ENCODE results near the gene FALEC. TPM values are rescaled to one million over a fixed set of nuclear protein-coding genes. Genes with fewer than 3 reads are reported as not detected.
A peak's percentile ranks its signal among the peaks of the same experiment; 100 is the strongest.
"Not testable (repeated sequence)": the region's sequence is repeated elsewhere in the genome, so short reads cannot be mapped to it uniquely, and the experiment has no call there.

FALEC gene
- total RNA-seq, 4 donors from 2014 or later: 0.88 to 1.0 TPM; not detected in 2

DNA sequence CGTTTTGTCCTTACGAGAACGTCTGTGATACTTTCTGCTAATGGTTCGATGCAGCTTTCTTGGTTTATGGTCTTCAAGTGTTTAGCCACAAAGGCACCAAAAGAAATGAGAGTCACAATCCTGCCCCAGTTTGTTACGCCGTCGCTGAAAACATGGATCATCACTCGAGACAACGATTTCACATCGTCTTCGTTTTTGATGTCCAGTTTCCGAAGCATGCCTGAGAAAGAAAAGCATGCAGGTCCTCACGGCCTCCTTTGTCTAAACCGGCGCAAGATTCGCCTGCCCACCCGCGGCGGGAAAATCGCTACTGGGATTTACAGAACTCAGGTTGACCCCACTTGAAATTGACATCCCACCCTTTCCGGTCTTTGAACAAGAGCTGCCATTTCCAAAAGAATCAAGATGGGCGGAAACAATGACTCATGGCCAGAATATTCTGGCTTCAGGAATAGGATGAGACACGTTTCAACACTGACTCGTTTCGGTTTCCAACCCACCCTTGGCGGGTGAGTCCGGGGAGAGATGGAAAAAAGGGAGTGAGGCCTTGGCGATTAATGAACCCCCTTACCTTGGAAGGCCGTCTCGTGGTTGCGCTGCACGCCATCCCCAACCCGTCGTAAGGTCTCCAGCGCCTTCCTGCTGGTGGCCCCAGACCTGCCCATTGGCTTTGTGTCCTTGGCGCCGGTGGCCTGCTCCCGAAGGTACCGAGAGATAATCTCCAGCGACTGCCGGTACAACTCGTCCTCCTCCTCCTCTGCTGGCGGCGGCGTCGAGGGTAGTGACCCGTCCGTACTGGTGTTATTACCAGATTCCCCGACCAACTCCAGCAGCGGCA is 62.9 kb downstream of the FALEC start:
- peak; percentile 66 to 82 for DNase-seq
- no peaks in the 10 kb centered on the region for H3K9me3 ChIP-seq
- no peaks in the 10 kb centered on the region for H3K36me3 ChIP-seq
- TF ChIP-seq, protein P1, sequence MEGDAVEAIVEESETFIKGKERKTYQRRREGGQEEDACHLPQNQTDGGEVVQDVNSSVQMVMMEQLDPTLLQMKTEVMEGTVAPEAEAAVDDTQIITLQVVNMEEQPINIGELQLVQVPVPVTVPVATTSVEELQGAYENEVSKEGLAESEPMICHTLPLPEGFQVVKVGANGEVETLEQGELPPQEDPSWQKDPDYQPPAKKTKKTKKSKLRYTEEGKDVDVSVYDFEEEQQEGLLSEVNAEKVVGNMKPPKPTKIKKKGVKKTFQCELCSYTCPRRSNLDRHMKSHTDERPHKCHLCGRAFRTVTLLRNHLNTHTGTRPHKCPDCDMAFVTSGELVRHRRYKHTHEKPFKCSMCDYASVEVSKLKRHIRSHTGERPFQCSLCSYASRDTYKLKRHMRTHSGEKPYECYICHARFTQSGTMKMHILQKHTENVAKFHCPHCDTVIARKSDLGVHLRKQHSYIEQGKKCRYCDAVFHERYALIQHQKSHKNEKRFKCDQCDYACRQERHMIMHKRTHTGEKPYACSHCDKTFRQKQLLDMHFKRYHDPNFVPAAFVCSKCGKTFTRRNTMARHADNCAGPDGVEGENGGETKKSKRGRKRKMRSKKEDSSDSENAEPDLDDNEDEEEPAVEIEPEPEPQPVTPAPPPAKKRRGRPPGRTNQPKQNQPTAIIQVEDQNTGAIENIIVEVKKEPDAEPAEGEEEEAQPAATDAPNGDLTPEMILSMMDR (IDR thresholded peaks at IDR 0.05): no peak
- peak; percentile 39 to 73 for TF ChIP-seq POLR2A (IDR thresholded peaks at IDR 0.05)
- peaks cover 7% of the 10 kb centered on the region in 2 donors for H3K4me1 ChIP-seq
- H3K4me3 ChIP-seq: peak overlapping the region; percentile 61 to 99
- intact Hi-C loops (cut with DNase I; ENCODE audit: low total_unique reads): no loop called here
- no peaks in the 10 kb centered on the region for H3K27me3 ChIP-seq
- peak overlapping the region; percentile 99 for H3K27ac ChIP-seq

GRCh38 chr1:150579110-150579944 is 63.8 kb downstream of the FALEC start, which contains the start of gene MCL1:
Gene MCL1 (minus strand): TSS chr1:150579610. CDS start chr1:150579530, 80 bp downstream.
- DNase-seq: peak; percentile 90 to 96
- Histone ChIP-seq H3K36me3 (no peaks in the 10 kb centered on the region), H3K9me3 (no peaks in the 10 kb centered on the region), H3K27me3 (no peaks in the 10 kb centered on the region), H3K4me1 (peaks cover under 1 to 5% of the 10 kb centered on the region in 2 donors), H3K27ac (peak within 1 kb of the TSS; percentile 99), H3K4me3 (peak within 1 kb of the TSS; percentile 61 to 99)
- intact Hi-C loops (cut with DNase I; ENCODE audit: low total_unique reads): no loop called here
- TF ChIP-seq POLR2A (IDR thresholded peaks at IDR 0.05): peak; percentile 85 to 93
- TF ChIP-seq, protein P1 (IDR thresholded peaks at IDR 0.05): peak in 3 of 4 experiments; percentile 19 to 36 (median 20)

DNA sequence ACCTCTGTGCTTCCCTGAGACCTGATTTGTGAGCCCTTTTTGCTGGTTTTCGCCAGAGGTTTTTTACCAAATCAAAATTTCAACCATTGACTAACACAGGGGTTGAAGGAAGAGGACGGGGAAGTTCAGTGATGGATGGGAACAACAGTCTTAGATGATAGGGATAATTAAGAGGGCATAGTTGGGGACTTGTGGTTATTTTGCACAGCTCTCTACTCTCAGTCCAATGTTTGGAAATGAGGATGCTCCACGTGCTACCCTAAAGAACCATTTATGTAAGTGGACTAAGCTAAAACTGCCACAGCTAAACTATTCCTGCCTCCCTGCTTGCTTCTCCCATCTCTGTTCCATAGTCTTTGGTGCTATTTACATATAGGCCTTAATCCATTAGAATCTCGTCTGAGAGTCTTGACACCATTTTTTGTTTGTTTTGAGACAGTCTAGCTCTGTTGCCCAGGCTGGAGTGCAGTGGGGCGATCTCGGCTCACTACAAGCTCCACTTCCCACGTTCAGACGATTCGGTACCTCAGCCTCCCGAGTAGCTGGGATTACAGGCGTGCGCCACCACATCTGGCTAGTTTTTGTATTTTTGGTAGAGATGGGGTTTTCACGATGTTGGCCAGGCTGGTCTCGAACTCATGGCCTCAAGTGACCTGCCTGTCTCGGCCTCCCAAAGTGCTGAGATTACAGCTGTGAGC is 64.5 kb downstream of the FALEC start:
- Histone ChIP-seq H3K36me3 (no peaks in the 10 kb centered on the region), H3K27me3 (no peaks in the 10 kb centered on the region), H3K9me3 (no peaks in the 10 kb centered on the region), H3K27ac (peak overlapping the region; percentile 99), H3K4me3 (peak overlapping the region; percentile 35 to 38), H3K4me1 (peaks cover 0 to 5% of the 10 kb centered on the region in 2 donors)
- TF ChIP-seq, protein P1 (IDR thresholded peaks at IDR 0.05): peak in 1 of 4 experiments; percentile 3
- TF ChIP-seq POLR2A (IDR thresholded peaks at IDR 0.05): no peak
- intact Hi-C loops (cut with DNase I; ENCODE audit: low total_unique reads): no loop called here
- no peak for DNase-seq

GRCh38 chr1:150580966-150581365 is 65.4 kb downstream of the FALEC start:
- intact Hi-C loops (cut with DNase I; ENCODE audit: low total_unique reads); H3K27me3 ChIP-seq; H3K4me1 ChIP-seq; H3K9me3 ChIP-seq; H3K27ac ChIP-seq; H3K36me3 ChIP-seq; DNase-seq; H3K4me3 ChIP-seq: not testable (repeated sequence)

DNA sequence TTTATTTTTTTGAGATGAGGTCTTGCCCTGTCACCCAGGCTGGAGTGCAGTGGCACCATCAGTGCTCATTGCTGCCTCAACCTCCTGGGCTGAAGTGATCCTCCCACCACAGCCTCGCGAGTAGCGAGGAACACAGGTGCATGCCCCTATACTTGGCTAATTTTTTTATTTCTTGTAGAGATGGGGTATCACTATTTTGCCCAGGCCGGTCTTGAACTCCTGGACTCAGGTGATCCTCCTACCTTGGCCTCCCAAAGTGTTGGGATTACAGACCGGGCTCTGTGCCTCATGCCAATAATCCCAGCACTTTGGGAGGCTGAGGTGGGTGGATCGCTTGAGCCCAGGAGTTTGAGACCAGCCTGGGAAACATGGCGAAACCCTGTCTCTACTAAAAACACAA is 65.9 kb downstream of the FALEC start:
- H3K4me3 ChIP-seq; H3K4me1 ChIP-seq; DNase-seq; H3K9me3 ChIP-seq; H3K27me3 ChIP-seq; H3K27ac ChIP-seq; intact Hi-C loops (cut with DNase I; ENCODE audit: low total_unique reads); H3K36me3 ChIP-seq: not testable (repeated sequence)

- intact Hi-C loops (cut with DNase I; ENCODE audit: low total_unique reads); DNase-seq; H3K9me3 ChIP-seq; H3K27me3 ChIP-seq; H3K4me3 ChIP-seq; H3K36me3 ChIP-seq; H3K27ac ChIP-seq; H3K4me1 ChIP-seq: not testable (repeated sequence)
Observed at GRCh38 chr1:150581962-150582361, 66.4 kb downstream of the FALEC start.

Data from uterus (tissue), 4 donors.